Uterus (tissue), 4 donors: ENCODE results near the gene MAPK6. TPM values are rescaled to one million over a fixed set of nuclear protein-coding genes. Genes with fewer than 3 reads are reported as not detected.

Source experiments
- DNase-seq, 2 donors: peaks; one replicate each; pipeline ENCODE4 v3.0.0-alpha.2; 2019 to 2020
- H3K27ac ChIP-seq, 2 donors: fragments of 200-600 bp; sonication (generic); 1 replicate in 1 of 2; 2 replicates in 1 of 2; pipeline ENCODE4 v1.5.1; 2016 to 2018
- H3K27me3 ChIP-seq, 2 donors: fragments of 200-600 bp; sonication (generic); one replicate each; pipeline ENCODE4 v1.5.1; 2018 to 2019; ENCODE audit warnings: control low read depth in 1 of 2
- H3K36me3 ChIP-seq, 2 donors: fragments of 200-600 bp; sonication (generic); one replicate each; pipeline ENCODE4 v1.5.1; 2019; ENCODE audit warnings: control low read depth in 1 of 2
- H3K4me1 ChIP-seq, 2 donors: fragments of 200-600 bp; sonication (generic); one replicate each; pipeline ENCODE4 v1.5.1; 2018 to 2019; ENCODE audit warnings: control low read depth in 1 of 2
- H3K4me3 ChIP-seq, 2 donors: fragments of 200-600 bp; sonication (generic); 1 replicate in 1 of 2; 2 replicates in 1 of 2; pipeline ENCODE4 v1.5.1; 2018 to 2019; ENCODE audit warnings: mild to moderate bottlenecking in 1 of 2
- H3K9me3 ChIP-seq, 2 donors: fragments of 200-600 bp; sonication (generic); one replicate each; pipeline ENCODE4 v1.5.1; 2019; ENCODE audit warnings: control low read depth in 1 of 2
- POLR2A ChIP-seq, 2 donors: fragments of 450-650 bp; IDR thresholded peaks; one replicate each; pipeline ENCODE4 v1.6.1; 2016; ENCODE audit warnings: antibody characterized with exemption in 2 of 2, mild to moderate bottlenecking in 1 of 2, moderate library complexity in 1 of 2
- intact Hi-C: fragments of 100-400 bp; cut with DNase I; formaldehyde crosslinking; loops from one replicate; pipeline ENCODE4 v1.15.1; 2023; ENCODE audit warnings: low total_unique reads
- total RNA-seq, 4 donors: library from RNA; depleted of rRNA in 3 of 4; stranded (reverse); fragments of >200 nt in 3 of 4; gene quantifications; one replicate each; pipeline versions ENCODE4 v1.1.0 to v1.2.4, GENCODE V29; 2014 to 2023
- TF ChIP-seq, protein P1 (sequence below), 4 experiments: fragments of 200-600 bp in 2 of 4; fragments of 450-650 bp in 2 of 4; sonication (generic) in 2 of 4; IDR thresholded peaks; one replicate each; pipeline ENCODE4 v1.5.1; 2016 to 2019; ENCODE audit warnings: antibody characterized with exemption in 4 of 4, mild to moderate bottlenecking in 2 of 4, moderate library complexity in 1 of 4
- donor health status: DM: yes; HTN: yes; CAD: no.

Gene MAPK6
- 10 to 100 TPM; 11.5 to 47.1 (median 30.0) TPM for total RNA-seq

DNA sequence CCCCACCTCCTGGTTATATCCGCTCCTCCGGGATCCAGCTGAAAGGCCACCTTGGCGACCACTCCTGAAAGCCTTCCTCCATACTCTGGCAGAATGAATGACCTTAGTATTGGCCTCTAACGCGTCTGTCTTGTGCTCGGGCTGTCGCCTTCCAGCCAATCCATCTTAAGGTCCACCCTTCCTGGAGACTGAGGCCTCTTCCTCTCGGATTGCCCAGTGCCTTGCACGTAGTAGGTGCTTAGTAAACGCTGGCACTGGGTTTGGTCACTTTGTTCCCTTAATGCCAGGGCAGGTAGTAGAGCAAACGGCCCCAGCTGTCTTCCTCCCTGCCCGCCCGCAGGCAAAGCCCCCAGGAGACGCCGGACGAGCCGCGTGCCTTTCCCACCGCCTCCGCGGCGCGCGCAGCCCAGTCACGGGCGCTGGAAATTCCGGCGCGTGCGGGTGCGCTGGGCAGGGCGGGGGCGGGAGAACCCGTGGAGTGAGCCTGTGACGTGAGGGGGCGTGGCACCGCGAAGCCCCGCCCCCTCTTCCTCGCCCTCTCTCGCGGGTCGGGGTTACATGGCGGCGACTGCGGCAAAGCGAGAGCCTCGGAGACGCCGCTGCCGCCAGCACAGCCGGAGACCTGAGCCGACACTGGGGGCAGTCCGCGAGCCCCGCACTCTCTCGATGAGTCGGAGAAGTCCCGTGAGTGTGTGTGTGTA is at the start of gene MAPK6:
Gene MAPK6, plus strand, starts transcription at position 527 of the 701 bp plus-strand sequence. CDS start 27,242 bp downstream, outside the sequence.
- peak; percentile 92 to 95 for DNase-seq
- intact Hi-C loops: no loop called here
- Histone ChIP-seq H3K27me3 (no peaks in the 10 kb centered on the region), H3K4me1 (peaks cover 0 to 5% of the 10 kb centered on the region in 2 donors), H3K9me3 (no peaks in the 10 kb centered on the region), H3K27ac (peak within 1 kb of the TSS; percentile 93 to 99), H3K36me3 (no peaks in the 10 kb centered on the region), H3K4me3 (peak within 1 kb of the TSS; percentile 47 to 63)
- TF ChIP-seq, protein P1, sequence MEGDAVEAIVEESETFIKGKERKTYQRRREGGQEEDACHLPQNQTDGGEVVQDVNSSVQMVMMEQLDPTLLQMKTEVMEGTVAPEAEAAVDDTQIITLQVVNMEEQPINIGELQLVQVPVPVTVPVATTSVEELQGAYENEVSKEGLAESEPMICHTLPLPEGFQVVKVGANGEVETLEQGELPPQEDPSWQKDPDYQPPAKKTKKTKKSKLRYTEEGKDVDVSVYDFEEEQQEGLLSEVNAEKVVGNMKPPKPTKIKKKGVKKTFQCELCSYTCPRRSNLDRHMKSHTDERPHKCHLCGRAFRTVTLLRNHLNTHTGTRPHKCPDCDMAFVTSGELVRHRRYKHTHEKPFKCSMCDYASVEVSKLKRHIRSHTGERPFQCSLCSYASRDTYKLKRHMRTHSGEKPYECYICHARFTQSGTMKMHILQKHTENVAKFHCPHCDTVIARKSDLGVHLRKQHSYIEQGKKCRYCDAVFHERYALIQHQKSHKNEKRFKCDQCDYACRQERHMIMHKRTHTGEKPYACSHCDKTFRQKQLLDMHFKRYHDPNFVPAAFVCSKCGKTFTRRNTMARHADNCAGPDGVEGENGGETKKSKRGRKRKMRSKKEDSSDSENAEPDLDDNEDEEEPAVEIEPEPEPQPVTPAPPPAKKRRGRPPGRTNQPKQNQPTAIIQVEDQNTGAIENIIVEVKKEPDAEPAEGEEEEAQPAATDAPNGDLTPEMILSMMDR (IDR thresholded peaks at IDR 0.05): peak in 1 of 4 experiments; percentile 4
- peak; percentile 97 to 98 for TF ChIP-seq POLR2A (IDR thresholded peaks at IDR 0.05)

DNA sequence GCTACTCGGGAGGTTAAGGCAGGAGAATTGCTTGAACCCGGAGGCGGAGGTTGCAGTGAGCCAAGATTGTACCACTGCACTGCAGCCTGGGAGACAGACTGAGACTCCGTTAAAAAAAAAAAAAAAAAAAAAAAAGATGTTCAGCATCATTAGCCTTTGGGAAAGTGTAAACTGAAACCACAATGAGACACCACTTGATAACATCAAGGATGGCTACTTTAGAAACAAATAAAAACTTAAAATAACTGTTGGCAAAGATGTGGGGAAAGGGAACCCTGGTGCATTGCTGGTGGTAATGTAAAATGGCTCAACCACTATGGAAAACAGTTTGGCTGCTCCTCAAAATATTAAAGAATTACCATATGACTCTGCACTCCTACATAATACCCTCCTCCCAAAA is 49.3 kb upstream of the MAPK6 start:
- Histone ChIP-seq H3K9me3 (peaks cover 0 to 12% of the 10 kb centered on the region in 2 donors), H3K4me3 (no peak overlapping the region), H3K27ac (no peak overlapping the region), H3K4me1 (no peaks in the 10 kb centered on the region), H3K36me3 (no peaks in the 10 kb centered on the region), H3K27me3 (no peaks in the 10 kb centered on the region)
- intact Hi-C loops: no loop called here
- DNase-seq: no peak
- no peak for TF ChIP-seq POLR2A (IDR thresholded peaks at IDR 0.05)
- TF ChIP-seq, protein P1 (IDR thresholded peaks at IDR 0.05): no peak

DNA sequence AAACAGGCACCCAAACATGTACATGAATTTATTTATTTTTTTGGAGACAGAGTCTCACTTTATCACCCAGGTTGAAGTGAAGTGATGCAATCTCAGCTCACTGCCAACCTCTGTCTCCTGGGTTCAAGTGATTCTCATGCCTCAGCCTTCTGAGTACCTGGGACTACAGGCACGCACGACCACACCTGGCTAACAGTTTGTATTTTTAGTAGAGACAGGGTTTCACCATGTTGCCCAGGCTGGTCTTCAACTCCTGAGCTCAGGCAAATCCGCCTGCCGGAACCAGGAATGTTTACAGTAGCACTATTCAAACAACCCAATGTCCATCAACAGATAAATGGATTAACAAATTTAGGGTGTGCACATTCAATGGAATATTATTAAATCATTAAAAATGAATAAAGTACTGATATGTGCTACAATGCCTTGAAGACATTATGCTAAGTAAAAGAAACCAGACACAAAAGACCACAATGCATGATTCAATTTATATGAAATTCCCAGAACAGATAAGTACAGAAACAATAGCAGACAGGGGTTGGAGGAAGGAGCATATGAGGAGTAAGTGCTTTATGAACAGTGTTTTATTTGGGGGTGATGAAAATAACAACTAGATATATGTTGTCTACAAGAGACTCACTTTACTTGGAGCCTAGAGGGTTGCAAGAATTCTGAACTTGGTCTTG is 48.7 kb upstream of the MAPK6 start:
- intact Hi-C loops: no loop called here
- Histone ChIP-seq H3K36me3 (no peaks in the 10 kb centered on the region), H3K27ac (no peak overlapping the region), H3K4me1 (no peaks in the 10 kb centered on the region), H3K27me3 (no peaks in the 10 kb centered on the region), H3K4me3 (peak overlapping the region in 1 of 2 donors; percentile 71), H3K9me3 (peaks cover 0 to 12% of the 10 kb centered on the region in 2 donors)
- DNase-seq: no peak
- TF ChIP-seq POLR2A (IDR thresholded peaks at IDR 0.05): no peak
- TF ChIP-seq, protein P1 (IDR thresholded peaks at IDR 0.05): no peak

DNA sequence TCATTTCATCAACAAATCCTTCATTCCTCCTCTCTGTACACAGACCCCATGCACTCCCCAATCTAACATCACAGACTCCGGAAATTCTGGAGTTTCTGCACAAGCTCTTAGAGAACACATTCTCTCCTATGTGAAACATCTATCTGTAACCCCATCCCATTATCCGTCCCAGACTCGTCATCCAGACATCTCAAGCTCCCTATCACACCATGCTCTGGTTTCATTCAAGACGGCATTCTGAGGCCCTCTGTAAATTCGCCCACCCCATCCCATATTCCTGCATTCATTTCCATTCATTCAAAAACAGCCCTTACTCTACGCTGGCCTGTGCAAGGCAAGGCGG is 48.0 kb upstream of the MAPK6 start:
- peak overlapping the region; percentile 86 to 88 for H3K27ac ChIP-seq
- TF ChIP-seq, protein P1 (IDR thresholded peaks at IDR 0.05): no peak
- TF ChIP-seq POLR2A (IDR thresholded peaks at IDR 0.05): no peak
- H3K4me1 ChIP-seq: no peaks in the 10 kb centered on the region
- no peak for DNase-seq
- no peaks in the 10 kb centered on the region for H3K27me3 ChIP-seq
- H3K4me3 ChIP-seq: peak overlapping the region; percentile 71 to 74
- intact Hi-C loops: no loop called here
- no peaks in the 10 kb centered on the region for H3K36me3 ChIP-seq
- H3K9me3 ChIP-seq: peaks cover 0 to 12% of the 10 kb centered on the region in 2 donors
